Mesendoderm (in vitro differentiated cells): Measurements from ENCODE around the gene C1orf52.

Experiments
- DNase-seq: peaks from one replicate; pipeline ENCODE4 v3.0.0; 2013
- H2AK5ac ChIP-seq: 2 replicates; pipeline ENCODE4 v1.6.1; 2013; ENCODE audit warnings: low read length, inconsistent platforms
- H2BK120ac ChIP-seq: 2 replicates; pipeline ENCODE4 v1.6.1; 2013; ENCODE audit warnings: low read depth, mild to moderate bottlenecking, low read length, moderate library complexity, mixed read lengths
- H2BK15ac ChIP-seq: replicated peaks from 2 replicates; pipeline ENCODE4 v1.6.1; 2013; ENCODE audit warnings: low read depth, mild to moderate bottlenecking, moderate library complexity
- H2BK5ac ChIP-seq: 2 replicates; pipeline ENCODE4 v1.6.1; 2013; ENCODE audit warnings: low read length, inconsistent platforms
- H3K18ac ChIP-seq: 2 replicates; pipeline ENCODE4 v1.6.1; 2013; ENCODE audit warnings: mild to moderate bottlenecking, low read length, mixed read lengths
- H3K23ac ChIP-seq: one replicate; pipeline ENCODE4 v1.6.1; 2013; ENCODE audit warnings: low read length
- H3K27ac ChIP-seq: 2 replicates; pipeline ENCODE4 v1.5.1; 2013; ENCODE audit warnings: low read depth, mild to moderate bottlenecking, inconsistent platforms, low read length, moderate library complexity
- H3K27me3 ChIP-seq: 2 replicates; pipeline ENCODE4 v1.6.1; 2013; ENCODE audit warnings: low read length, control low read depth, mild to moderate bottlenecking, inconsistent platforms; ENCODE audit not compliant: insufficient read depth, poor library complexity
- H3K36me3 ChIP-seq: 2 replicates; pipeline ENCODE4 v1.6.1; 2013; ENCODE audit warnings: low read length, inconsistent platforms; ENCODE audit not compliant: control insufficient read depth, insufficient read depth
- H3K4ac ChIP-seq: one replicate; pipeline ENCODE4 v1.6.1; 2013; ENCODE audit warnings: low read depth, mild to moderate bottlenecking, low read length, moderate library complexity
- H3K4me1 ChIP-seq: 2 replicates; pipeline ENCODE4 v1.6.1; 2013; ENCODE audit warnings: low read depth, low read length, inconsistent platforms; ENCODE audit not compliant: control insufficient read depth
- H3K4me2 ChIP-seq: 2 replicates; pipeline ENCODE4 v1.6.1; 2013; ENCODE audit warnings: low read length
- H3K4me3 ChIP-seq: 2 replicates; pipeline ENCODE4 v1.5.1; 2013; ENCODE audit warnings: mild to moderate bottlenecking, low read length
- H3K56ac ChIP-seq: one replicate; pipeline ENCODE4 v1.6.1; 2013; ENCODE audit warnings: low read length
- H3K79me1 ChIP-seq: 2 replicates; pipeline ENCODE4 v1.6.1; 2013; ENCODE audit warnings: low read length, inconsistent platforms
- H3K79me2 ChIP-seq: 2 replicates; pipeline ENCODE4 v1.6.1; 2013; ENCODE audit warnings: mild to moderate bottlenecking, low read length; ENCODE audit not compliant: control insufficient read depth, insufficient read depth
- H3K9ac ChIP-seq: 2 replicates; pipeline ENCODE4 v1.6.1; 2013; ENCODE audit warnings: low read length, inconsistent platforms
- H4K5ac ChIP-seq: one replicate; pipeline ENCODE4 v1.6.1; 2013; ENCODE audit warnings: low read length
- H4K8ac ChIP-seq: one replicate; pipeline ENCODE4 v1.6.1; 2013; ENCODE audit warnings: low read depth, mild to moderate bottlenecking, control low read depth, low read length, moderate library complexity
- WGBS: extraction: QIAGEN DNeasy Blood & Tissue Kit; methylation state at CpG from one replicate; pipeline ENCODE4 v1.1.7; 2013; ENCODE audit warnings: low lambda C conversion rate, missing lambda C conversion rate; ENCODE audit not compliant: insufficient coverage; ENCODE audit errors: extremely low coverage; 5-methylcytosine and 5-hydroxymethylcytosine counted together

The C1orf52 gene

DNA sequence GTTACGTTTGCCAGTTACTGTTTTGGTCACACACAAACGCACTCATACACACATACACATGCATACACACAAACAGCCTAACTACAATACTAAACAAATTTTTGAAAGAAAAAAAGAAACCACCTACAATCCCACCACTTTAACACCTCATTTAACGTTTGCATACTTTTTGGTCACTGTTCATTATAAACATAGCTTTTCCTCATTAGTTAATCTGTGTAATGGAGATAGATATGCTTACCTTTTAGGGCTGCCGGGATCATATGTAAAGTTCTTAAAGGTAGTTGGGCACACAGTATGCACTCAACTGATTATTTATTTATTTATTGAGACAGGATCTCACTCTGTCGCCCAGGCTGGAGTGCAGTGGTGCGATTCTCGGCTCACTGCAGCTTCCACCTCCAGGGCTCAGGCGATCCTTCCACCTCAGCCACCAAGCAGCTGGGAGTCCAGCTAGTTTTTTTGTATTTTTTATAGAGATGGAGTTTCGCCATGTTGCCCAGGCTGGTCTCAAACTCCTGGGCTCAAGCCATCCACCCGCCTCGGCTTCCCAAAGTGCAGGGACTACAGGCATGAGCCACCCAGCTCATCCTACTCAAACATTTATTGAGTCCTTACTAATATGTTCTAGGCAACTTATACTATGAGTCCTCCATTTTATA is 17.6 kb upstream of the C1orf52 start:
- Histone ChIP-seq H3K79me2 (peaks cover 19% of the 10 kb centered on the region), H3K27me3 (no peaks in the 10 kb centered on the region), H3K18ac (no peak overlapping the region), H3K4ac (no peak overlapping the region), H2BK5ac (no peak overlapping the region), H2BK120ac (no peak overlapping the region), H3K27ac (peak overlapping the region; percentile 17), H3K23ac (no peak overlapping the region), H3K4me3 (peak overlapping the region; percentile 44), H2BK15ac (no peak overlapping the region), H3K79me1 (peaks cover 11% of the 10 kb centered on the region), H2AK5ac (no peak overlapping the region), H3K4me1 (no peaks in the 10 kb centered on the region), H3K56ac (peak overlapping the region; percentile 80), H3K4me2 (peak overlapping the region; percentile 61), H4K8ac (no peak overlapping the region), H3K9ac (peak overlapping the region; percentile 72), H3K36me3 (no peaks in the 10 kb centered on the region), H4K5ac (no peak overlapping the region)
- WGBS: no CpG with 5 or more reads among the region's 11 CpGs
- DNase-seq: no peak

DNA sequence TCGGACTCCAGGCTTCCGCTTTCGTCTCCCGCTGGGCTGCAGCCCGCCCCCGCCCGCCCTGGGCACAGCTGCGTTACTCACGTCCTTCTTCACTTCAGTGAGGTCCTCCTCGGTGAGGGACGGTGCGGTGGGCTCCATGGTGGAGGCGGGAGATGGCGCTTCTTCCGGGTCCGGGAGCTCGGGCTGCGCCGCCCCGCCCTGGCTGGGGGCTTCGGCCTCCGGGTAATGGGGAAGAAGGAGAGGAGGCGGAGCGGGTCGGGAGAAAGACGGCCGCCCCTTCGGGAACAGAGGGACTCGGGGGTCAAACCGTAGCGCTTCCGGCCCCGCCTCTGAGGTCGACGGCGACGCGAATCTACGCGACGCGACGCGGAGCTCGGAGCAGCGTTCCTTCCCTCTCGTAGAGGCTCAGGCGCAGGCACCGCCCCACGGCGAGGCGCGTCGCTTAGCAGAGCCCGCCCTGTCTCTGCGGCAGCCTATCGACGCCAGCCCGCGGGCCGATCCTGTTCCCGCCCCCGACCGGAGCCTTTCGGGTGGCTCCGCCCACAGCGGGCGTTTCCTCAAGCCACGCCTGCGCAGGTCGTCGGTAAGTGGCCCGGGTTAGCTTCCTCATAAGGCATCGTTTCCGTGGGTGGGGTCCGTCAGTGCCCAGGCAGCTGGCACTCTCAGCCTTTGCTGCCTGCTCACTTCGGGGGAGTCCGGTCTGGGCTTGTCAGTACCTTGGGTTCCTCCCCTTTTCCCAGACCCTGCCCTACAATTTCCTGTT is 16.9 kb upstream of the C1orf52 start, which contains the start of gene BCL10:
BCL10 (minus strand) TSS at position 418 of the 763 bp plus-strand sequence; CDS start at position 138, 280 bp downstream.
- Histone ChIP-seq H3K4me2 (peak within 1 kb of the TSS; percentile 83), H3K4me1 (no peaks in the 10 kb centered on the region), H3K9ac (peak within 1 kb of the TSS; percentile 83), H2BK5ac (no peak within 1 kb of the TSS), H3K23ac (no peak within 1 kb of the TSS), H2BK15ac (no peak within 1 kb of the TSS), H3K4me3 (peak within 1 kb of the TSS; percentile 79), H4K5ac (no peak within 1 kb of the TSS), H3K79me1 (peaks cover 11% of the 10 kb centered on the region), H3K27ac (peak within 1 kb of the TSS; percentile 76), H3K79me2 (peaks cover 19% of the 10 kb centered on the region), H4K8ac (no peak within 1 kb of the TSS), H3K18ac (peak within 1 kb of the TSS; percentile 10), H2AK5ac (no peak within 1 kb of the TSS), H2BK120ac (no peak within 1 kb of the TSS), H3K27me3 (no peaks in the 10 kb centered on the region), H3K56ac (peak within 1 kb of the TSS; percentile 94), H3K4ac (no peak within 1 kb of the TSS), H3K36me3 (no peaks in the 10 kb centered on the region)
- peak; percentile 99 for DNase-seq
- WGBS: no CpG with 5 or more reads among the region's 78 CpGs

DNA sequence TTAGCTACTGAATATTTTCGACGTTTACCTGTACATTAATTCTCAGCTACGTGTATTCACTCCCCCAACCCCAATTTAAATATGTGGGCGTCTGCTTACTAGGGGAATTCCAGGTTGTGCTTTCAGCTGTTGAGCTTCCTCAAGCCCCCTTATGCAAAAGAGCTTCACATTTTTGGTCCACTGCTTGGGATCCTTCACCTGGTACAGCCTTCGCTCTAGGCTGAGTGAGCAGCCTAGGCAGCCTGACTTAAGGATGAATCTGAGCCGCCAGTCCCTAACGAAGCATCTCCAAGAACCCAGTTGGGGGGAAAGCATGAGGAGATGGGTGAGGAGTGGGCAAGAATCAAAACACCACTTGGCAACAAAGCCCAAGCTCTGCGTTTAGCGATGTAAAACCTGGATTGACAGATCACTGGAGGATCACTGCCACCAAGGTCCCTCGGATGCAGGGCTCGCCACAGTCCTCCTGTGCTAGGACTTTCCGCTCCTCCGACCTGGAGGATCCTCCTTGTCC is 16.3 kb upstream of the C1orf52 start:
- H4K8ac ChIP-seq: no peak overlapping the region
- H3K9ac ChIP-seq: peak overlapping the region; percentile 83
- H4K5ac ChIP-seq: no peak overlapping the region
- no peak overlapping the region for H2AK5ac ChIP-seq
- H3K27ac ChIP-seq: peak overlapping the region; percentile 76
- H3K79me1 ChIP-seq: peaks cover 11% of the 10 kb centered on the region
- H3K4ac ChIP-seq: no peak overlapping the region
- no peak overlapping the region for H2BK15ac ChIP-seq
- H3K4me2 ChIP-seq: peak overlapping the region; percentile 83
- peak overlapping the region; percentile 79 for H3K4me3 ChIP-seq
- no CpG with 5 or more reads among the region's 13 CpGs for WGBS
- H3K36me3 ChIP-seq: no peaks in the 10 kb centered on the region
- DNase-seq: no peak
- no peak overlapping the region for H3K23ac ChIP-seq
- peaks cover 19% of the 10 kb centered on the region for H3K79me2 ChIP-seq
- no peaks in the 10 kb centered on the region for H3K4me1 ChIP-seq
- no peaks in the 10 kb centered on the region for H3K27me3 ChIP-seq
- peak overlapping the region; percentile 10 for H3K18ac ChIP-seq
- peak overlapping the region; percentile 94 for H3K56ac ChIP-seq
- no peak overlapping the region for H2BK5ac ChIP-seq
- H2BK120ac ChIP-seq: no peak overlapping the region

DNA sequence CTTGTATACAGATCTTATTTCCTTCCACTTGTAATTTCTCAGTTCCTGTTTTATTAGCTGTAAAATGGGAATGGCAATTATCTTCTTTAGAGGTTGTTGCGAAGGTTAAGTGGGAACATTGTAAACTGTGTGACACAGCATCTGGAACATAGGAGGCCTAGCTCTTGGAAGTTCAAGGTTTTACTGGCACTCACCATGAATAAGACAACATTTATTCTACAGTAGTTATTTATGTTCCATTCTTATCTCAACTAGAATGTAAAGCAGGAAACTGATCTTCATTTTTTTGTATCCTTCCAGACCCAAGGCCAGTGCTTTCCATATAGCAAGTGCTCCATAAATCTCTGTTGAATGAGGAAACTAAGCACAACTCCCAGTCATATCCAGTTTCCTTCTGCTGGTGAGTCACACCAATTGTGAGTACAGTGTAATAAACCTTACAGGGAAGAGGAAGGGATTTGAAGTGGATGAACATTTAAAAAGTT is 15.5 kb upstream of the C1orf52 start:
- Histone ChIP-seq H2BK15ac (no peak overlapping the region), H3K23ac (no peak overlapping the region), H2BK120ac (no peak overlapping the region), H3K4me3 (no peak overlapping the region), H3K79me1 (peaks cover 11% of the 10 kb centered on the region), H3K4me1 (no peaks in the 10 kb centered on the region), H2BK5ac (no peak overlapping the region), H3K79me2 (peaks cover 19% of the 10 kb centered on the region), H3K36me3 (no peaks in the 10 kb centered on the region), H4K8ac (no peak overlapping the region), H3K27ac (no peak overlapping the region), H3K18ac (no peak overlapping the region), H3K4me2 (no peak overlapping the region), H2AK5ac (no peak overlapping the region), H3K9ac (no peak overlapping the region), H3K27me3 (no peaks in the 10 kb centered on the region), H3K4ac (no peak overlapping the region), H4K5ac (no peak overlapping the region), H3K56ac (no peak overlapping the region)
- no peak for DNase-seq
- WGBS: no CpG with 5 or more reads among the region's 1 CpG

DNA sequence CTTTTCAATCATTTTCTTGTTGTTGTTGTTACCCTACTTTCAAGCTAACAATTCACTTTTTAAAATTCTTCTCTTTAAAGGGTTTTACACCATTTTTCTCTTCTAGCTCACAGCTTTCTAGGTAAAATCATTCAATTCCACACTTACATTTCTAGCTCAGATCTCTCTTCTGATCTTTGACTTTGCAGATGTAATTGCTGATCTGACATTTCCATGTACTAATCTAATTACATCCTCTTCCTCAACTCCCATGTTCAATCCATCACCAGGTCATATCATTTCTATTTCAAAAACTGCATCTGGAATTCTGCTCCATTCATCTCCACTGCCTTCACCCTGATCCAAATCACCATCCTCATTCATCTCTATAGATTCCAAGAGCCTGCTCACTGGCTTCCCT is 13.9 kb upstream of the C1orf52 start:
- Histone ChIP-seq H3K79me2 (peaks cover 19% of the 10 kb centered on the region), H3K4me2 (no peak overlapping the region), H3K27ac (no peak overlapping the region), H3K56ac (no peak overlapping the region), H3K18ac (no peak overlapping the region), H4K5ac (no peak overlapping the region), H3K4me1 (no peaks in the 10 kb centered on the region), H2BK5ac (no peak overlapping the region), H3K36me3 (peaks cover 3% of the 10 kb centered on the region), H3K23ac (no peak overlapping the region), H4K8ac (no peak overlapping the region), H3K9ac (no peak overlapping the region), H2AK5ac (no peak overlapping the region), H3K79me1 (peaks cover 11% of the 10 kb centered on the region), H3K27me3 (no peaks in the 10 kb centered on the region), H2BK120ac (no peak overlapping the region), H3K4me3 (no peak overlapping the region), H3K4ac (no peak overlapping the region), H2BK15ac (no peak overlapping the region)
- DNase-seq: no peak
